Muscle of back (tissue), 13 donors: ENCODE data around the gene UBXN10. TPM values are rescaled to one million over a fixed set of nuclear protein-coding genes. Genes with fewer than 3 reads are reported as not detected.

Experiments used
- DNase-seq, 3 donors: peaks; one replicate each; pipeline versions ENCODE4 v3.0.0 to v3.0.0-alpha.2; 2013
- long read RNA-seq, 9 donors: transcript quantifications; one replicate each; lab custom pipeline, GENCODE V29; 2026
- polyA plus RNA-seq, 10 donors: library from polyadenylated mRNA; unstranded; fragments of 120-200 nt; gene quantifications; one replicate each; pipeline ENCODE4 v1.2.1, GENCODE V29; 2013; ENCODE audit not compliant: insufficient read length in 10 of 10

The UBXN10 gene, protein sequence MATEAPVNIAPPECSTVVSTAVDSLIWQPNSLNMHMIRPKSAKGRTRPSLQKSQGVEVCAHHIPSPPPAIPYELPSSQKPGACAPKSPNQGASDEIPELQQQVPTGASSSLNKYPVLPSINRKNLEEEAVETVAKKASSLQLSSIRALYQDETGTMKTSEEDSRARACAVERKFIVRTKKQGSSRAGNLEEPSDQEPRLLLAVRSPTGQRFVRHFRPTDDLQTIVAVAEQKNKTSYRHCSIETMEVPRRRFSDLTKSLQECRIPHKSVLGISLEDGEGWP
- polyA plus RNA-seq = under 1 TPM; 0.13 to 0.50 (median 0.29) TPM
- long read RNA-seq, donor 1 = 0 reads
- long read RNA-seq, donor 2 = 0 reads
- long read RNA-seq, donor 3 = 0 reads
- long read RNA-seq, donor 4 = 0 reads
- long read RNA-seq, donor 5 = 0 reads
- long read RNA-seq, donor 6, full-length matches to known transcripts = 1 of 1 reads
- long read RNA-seq, donor 6, partial matches to known transcripts = 0 of 1 reads
- long read RNA-seq, donor 6, other reads (novel, unspliced or antisense) = 0 of 1 reads
- long read RNA-seq, donor 7 = 0 reads
- long read RNA-seq, donor 8 = 0 reads
- long read RNA-seq, donor 9 = 0 reads

DNA sequence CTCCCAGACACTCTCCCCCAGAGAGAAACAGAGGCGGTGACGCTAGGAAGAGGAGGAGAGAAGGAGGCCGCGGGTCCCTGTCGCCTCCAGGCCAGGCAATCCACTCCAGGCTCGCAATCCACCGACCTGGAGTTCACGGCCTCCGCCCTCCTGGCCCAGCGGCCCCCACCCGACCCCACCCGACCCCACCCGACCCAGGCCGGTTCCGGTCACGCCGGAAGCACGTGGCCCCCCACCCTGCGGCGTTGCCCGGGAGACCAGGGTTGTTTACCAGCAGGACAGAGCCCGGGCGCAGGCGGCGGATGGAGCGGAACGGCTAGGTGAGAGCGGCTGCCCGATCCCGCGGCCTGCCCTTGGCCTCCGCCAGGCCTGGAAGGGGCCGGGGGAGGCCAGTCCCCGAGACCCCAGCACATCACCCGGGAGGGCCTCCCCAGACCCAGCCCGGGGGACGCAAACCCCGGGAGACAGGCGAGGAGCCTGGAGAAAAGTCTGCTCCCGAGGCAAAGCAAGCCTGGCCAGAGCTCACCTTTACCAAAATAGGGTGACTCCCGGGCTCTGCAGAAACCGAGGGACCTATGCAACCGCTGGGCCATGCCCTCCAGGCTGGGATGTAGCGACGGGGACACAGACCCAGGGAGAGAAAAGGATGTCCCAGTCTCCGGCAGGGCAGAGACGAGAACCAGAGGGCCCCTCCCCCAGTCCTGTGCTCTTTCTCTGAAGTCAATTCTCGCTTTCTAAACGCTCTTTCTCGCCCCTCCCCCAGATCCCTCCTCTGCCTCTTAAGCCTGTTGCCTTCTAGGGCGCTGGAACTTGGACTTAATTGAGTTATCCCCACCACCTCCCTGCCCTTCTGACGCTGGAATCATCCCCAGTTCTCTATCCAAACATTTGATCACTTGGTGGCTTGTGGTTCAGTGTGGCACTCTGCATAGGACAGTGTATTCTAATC, at the start of gene UBXN10, which contains the start of gene PLA2G2C:
TSS of gene UBXN10 (plus strand) at position 263 of the 949 bp plus-strand sequence. CDS start 4,466 bp downstream, outside the sequence.
TSS of gene PLA2G2C (minus strand) at position 685 of the 949 bp plus-strand sequence. CDS start 9,155 bp downstream, outside the sequence.
- peak in 1 of 3 donors; percentile 60 for DNase-seq

DNA sequence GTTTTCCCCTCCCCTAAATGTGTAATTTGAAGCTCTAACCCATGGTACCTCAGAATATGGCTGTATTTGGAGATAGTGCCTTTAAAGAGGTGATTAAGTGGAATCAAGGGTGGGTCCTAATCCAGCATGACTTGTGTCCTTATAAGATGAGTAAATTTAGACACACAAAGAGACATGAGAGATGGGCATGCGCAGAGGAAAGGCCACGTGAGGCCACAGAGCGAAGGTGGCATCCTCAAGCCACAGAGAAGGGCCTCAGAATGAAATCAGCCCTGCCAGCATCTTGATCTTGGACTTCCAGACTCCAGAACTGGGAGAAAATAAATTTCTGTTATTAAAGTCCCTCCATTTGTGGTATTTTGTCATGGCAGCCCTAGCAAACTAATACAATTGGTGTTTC, 49.6 kb upstream of the UBXN10 start:
- DNase-seq = no peak

DNA sequence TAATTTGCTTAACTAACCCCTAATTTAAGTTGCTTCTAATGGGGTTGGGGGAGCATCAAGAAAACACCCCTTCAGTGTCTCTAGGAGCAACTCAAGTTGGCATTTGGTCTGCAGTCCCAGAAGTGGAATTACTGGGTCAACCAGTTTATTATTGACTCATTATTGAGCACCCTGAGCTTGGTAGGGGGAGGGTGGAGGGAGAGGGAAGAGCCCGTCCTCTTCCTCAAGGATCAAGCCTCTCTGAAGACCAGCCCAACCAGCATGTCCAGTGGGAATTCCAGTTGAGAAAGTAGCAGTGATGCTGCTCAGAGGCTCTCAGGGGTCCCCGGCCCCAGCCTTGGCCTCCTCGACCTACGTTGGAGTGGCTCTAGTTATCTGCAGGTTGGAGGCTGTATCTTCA, 48.8 kb upstream of the UBXN10 start:
- DNase-seq = no peak

DNA sequence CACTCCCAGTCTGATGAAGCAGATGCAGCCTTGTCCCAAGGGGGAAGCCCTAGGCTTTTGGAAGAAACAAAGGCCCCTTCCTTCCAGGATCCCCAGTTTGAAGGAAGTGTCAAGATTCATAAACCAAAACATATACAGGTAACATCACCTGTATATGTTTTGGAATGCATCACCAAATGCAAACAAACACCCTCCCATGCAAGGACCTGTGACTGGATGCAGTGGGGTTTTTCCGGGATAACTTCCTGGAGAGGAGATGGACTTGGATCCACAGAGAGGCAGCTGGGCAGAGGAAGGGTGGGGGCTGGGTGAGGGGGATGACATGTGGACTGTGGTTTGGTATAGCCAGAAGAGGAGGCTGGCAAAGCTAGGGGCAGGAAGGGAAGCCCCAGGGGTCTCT, 48.3 kb upstream of the UBXN10 start:
- no peak for DNase-seq

DNA sequence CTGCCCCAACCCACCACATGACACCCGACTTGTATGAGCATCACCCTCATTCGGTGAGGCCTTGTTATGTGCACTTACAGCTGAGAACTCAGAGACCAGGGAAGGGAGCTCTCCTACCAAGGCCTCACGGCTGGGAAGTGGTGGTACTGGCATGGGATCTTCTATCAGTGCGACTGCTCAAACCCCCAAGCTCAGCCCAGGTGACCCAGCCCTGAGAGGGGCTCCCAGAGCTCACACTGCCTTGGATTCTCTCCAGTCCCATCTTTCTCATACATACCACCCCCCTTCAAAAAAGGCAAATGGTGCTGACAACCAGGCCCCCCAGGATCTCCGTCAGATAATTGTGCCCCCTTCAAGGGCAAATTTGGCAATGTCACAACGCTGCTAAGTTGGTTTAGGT, 47.5 kb upstream of the UBXN10 start:
- DNase-seq = no peak

DNA sequence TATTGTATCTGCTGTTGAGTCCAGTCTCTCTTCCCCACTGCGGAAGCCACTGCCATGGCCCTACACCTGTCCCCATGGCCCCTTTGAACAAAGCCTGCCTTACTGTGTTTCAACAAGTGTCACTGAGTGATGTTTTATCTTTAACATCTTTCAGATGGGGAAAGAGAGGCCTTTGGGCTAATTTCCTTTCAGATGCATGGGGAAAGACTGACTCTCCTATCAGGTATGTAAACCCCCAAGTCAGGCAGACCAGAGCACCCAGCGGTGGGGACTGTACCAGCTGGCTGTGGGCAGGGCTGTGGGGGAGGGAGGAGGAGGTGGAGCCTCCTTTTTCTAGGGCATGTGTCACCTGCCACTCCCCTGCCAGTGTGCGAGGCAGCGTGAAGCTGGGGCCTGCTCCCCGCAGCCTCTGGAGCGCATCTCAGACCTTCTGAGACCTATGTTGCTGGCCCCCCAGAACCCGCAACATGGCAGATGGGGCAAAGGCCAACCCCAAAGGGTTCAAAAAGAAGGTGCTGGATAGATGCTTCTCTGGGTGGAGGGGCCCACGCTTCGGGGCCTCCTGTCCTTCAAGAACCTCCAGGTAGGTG, 46.8 kb upstream of the UBXN10 start, which contains the start of gene PLA2G2F:
TSS of gene PLA2G2F (plus strand) at position 363 of the 590 bp plus-strand sequence. CDS start at position 468, 105 bp downstream.
- no peak for DNase-seq

DNA sequence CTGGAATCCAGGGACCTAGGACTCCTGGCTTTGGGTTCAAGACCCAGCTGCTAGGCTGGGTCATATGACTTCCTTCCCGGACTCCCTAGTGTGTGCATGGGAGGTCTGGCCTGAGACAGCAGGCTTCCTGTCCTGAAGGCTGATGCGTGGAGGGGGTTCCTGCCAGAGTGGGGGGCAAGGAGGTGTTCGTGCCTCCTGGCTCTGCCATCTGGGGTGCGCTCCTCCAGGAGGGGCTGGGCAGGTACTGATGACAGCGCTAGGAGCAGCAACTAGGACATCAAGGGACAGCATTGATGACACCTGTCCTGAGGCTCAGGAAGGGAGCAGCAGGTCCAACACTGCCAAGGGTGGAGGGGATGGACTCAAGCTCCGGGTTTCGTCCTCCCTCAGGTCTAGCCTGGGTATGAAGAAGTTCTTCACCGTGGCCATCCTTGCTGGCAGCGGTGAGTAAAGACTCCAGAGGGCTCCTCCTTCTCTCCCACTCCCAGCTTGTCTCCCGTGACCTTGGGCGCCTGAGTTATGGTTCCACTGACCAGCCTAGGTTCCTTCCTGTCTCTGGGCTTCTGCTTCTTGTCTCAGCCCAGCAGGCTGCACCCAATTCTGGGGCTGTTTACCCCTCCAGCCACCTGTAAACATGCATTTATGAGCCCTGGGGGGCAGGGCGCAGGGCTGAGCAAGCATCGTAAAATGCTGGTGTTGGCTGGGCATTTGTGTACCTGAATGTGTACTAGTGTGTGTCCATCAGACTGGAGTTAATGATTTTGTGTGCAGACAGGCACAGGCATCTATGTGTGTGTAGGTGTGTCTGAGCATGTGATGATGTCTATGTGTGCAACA, 45.9 kb upstream of the UBXN10 start:
- DNase-seq = no peak

DNA sequence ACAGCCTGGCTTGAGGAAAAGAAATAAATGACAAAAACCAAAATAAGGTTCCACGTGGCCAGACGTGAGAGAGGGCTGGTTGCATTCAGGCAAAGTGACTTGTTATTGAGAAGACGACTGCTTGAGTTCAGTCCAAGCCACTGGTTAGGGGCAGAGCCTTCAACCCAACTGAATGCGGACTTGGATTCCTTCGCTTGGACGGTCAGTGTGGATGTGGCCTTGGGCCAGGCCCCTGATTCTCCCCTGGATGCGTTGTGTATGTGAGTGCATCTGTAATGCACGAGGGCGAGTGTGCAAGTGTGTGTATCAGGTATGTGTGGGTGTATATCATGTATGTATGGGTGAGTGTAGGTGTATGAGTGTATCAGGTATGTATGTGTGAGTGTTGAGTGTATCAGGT, 44.9 kb upstream of the UBXN10 start:
- DNase-seq = no peak

DNA sequence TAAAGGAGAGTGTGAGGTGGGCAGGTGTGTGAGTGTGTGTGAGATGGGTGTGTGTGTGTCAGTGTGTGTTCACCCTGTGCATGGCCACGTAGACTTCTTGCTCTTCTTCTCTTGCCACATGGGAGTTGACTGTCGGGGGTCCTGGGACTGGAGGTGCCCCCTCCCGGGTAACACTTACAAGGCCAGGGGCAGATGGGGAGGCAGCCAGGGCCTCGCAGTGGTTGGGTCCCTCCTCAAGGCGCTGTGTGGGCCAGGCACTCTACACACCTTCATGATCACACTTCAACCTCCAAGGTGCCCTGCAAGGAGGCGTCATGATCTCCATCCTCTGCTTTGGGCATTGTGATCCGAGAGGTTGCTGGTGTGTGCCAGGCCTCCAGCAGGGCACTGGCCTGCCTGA, 44.4 kb upstream of the UBXN10 start:
- DNase-seq = no peak

DNA sequence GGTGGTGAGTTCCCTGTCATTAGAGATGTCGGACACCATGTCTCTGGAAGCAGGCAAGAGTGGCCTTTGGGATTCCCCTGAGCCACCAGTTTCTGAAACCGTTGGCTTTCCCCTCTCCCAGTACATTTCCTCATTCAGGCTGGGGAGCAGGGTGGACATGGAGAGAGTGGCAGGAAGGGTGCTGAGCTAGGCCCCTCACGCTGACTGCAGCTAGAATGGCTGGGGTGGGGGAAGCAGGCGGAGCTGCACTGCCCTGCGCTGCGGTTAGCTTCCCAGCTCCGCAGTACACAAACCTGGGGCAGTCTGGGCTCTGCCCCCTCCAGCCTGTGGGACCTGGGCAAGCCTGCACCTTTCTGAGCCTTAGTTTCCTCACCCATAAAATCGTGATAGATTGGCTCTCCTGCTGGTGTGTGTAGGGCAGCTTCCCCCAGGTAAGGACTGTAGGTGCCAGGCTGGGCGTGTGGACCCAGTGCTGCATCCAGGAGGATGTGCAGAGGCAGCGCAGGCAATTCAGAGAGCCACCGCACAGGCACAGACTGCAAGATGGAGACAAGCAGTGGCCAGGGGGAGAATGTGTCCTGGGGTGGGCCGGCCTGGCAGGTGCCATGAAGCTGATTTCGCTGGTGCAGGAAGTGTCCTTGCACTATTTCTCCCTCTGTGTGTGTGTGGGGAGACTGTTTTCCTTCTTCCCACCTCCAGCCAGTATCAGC, 43.7 kb upstream of the UBXN10 start:
- DNase-seq = no peak

DNA sequence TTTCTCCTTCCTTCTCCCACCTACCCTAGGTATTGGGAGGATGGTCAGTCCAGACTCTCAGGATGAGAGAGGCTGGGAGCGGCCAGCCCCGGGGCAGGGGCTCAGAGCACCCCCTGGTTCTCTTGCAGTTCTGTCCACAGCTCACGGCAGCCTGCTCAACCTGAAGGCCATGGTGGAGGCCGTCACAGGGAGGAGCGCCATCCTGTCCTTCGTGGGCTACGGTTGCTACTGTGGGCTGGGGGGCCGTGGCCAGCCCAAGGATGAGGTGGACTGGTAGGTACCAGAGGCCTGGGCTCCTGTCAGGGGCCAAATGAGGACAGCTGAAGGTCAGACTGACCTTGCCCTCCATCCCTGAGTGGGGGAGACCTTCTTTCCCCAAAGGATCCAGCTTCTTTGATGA, 42.6 kb upstream of the UBXN10 start:
- DNase-seq = no peak

DNA sequence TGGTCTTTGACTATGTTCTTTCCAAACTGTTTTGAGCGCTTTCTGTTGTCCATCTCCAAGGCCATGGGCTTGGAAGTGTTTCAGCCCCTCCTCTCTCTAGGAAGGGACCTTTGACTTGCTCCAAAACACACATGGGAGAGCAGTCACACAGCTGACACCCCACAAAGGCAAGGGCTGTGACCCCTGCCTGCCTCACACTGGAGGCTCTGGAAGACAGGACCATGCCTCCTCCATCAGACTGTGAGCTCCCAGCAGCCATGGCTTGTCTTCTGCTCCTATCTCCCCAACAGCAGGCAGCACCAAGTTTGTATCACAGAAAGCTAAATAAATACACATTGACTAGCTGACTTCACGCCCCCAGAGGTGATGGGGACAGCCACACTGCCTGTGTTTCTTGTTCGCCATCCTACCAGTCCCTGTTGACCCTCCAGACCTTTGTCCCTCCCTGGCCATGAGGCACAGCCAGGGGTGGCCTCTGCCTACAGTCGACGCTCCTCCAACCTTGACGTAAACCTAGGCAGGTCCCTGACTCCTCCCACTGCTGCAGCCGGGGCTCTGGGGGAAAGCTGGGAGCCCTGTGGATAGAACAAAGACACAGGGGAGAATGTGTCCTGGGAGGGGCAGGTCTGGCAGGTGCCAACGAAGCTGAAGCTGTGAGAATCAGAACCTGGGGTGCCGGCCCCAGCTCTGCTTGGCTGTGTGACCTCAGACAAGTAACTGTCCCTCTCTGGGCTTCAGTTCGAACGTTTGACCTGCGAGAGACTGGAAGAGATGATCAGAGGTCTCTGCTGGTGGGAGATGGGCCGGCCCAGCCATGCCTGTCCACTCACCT, 41.9 kb upstream of the UBXN10 start:
- DNase-seq = no peak

DNA sequence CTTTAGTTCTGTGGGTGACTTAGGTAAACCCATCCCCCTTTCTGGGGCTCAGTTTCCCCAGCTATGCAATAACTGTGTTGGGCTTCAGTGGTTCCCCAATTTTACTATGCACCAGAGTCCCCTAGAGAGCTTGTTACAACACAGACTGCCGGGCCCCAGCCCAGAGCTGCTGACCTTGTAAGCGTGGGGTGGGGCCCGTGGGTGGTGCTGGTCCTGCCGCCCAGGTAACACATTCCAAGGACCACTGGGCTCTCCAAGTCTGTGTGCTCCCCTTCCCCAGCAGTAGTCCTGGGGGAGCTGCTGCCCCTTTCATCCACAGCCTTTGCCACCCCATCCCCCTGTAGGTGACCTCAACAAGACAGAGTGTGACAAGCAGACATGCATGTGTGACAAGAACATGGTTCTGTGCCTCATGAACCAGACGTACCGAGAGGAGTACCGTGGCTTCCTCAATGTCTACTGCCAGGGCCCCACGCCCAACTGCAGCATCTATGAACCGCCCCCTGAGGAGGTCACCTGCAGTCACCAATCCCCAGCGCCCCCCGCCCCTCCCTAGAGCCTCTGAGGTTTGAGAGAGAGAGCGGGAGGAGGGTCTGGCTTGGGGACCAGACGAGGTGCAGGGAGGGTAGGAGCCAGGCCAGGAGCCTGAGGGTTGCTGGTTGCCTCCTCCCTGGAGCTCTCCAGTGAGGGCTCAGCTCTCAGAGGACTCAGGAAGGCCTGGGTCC, 37.9 kb upstream of the UBXN10 start:
- no peak for DNase-seq

DNA sequence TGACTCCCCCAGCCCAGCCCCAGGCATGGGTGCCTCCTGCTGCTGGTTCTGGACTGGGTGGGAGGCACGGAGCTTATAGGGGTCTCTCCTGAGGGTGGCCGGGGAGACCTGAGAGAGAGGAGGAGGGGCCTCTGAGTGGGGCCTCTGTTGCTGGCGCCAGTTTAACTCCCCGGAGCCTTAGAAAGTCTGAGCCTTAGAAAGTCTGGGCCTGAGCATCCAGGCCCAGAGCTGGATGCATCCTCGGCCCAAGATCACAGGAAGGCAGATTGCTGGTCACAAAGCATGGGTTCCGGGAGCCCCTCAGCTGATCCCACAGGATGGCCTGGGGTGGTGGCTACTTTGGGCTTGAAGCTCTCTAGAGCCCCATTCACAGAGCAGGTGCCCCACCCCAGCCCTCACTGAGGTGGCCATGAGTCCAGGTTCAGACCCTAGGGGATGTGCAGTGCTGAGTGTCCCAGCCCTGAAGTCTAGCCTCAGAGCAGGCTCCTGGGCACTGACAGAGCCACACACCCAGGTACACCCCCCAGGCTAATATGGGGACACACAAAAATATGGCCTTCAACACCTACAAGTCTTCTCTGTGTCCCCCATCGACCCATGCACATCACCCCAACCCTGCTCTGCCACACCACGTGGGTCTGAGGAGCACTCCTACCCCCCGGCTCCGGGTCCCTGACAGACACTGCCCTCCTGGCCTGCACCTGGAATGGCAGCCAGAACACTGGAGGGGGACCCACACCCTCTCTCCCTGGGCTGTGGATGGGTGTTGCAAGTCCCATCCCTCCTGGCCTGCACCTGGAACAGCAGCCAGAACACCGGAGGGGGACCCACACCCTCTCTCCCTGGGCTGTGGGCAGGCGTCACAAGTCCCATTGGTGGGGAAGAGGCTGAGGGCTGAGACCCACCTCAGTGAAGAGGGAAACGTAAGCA, 37.1 kb upstream of the UBXN10 start:
- no peak for DNase-seq

DNA sequence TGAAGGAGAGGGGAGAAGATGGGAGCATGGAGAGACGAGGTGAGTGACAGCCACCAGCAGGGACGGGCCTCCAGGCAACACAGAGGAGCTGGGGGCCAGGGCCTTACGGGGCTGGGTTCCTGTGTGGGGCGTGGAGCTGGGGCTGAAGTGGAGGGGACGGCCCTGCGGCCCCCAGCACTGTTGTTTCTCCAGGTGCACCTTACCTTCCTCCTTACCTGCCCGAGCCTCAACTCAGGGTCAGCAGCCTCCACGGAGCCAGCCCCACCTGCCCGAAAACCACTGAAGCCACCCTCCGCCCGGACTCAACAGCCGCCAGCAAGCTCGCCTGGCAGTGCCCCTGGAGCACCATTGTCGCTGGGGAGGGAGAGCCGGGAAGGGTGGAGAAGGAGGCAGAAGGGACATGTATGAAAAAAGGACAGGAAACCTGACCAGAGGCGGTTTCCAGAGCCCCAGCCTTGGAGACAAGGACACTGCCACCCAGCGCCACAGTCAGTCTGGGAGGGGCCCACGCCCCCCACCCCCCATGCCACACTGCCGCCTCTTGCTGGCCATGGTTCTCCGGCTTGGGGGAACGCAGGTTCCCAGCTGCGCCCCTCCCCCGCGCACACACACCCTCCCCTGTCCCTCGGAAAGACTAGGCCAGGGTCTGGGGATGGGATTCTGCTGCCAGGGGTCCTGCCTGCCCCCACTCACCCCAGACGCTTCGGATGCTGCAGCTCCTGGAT, 36.1 kb upstream of the UBXN10 start:
- no peak for DNase-seq

DNA sequence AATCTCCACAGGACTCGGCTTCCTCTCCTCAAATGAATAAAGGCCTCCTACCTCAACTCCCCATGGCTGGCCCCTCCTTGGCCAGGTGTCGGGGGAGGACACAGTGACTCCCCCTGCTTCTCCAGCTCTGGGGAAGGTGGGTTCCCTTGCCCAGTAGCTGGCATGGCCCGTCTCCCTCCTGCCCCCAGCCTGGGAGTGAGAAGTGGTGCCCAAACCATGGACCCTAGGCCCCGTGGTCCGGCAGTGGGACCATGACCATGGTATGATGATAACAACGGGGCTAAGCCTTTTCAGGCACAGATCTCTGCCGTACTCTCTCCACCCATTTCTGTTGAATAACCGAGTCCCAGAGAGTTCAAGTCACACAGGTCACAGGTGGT, 35.6 kb upstream of the UBXN10 start:
- no peak for DNase-seq

DNA sequence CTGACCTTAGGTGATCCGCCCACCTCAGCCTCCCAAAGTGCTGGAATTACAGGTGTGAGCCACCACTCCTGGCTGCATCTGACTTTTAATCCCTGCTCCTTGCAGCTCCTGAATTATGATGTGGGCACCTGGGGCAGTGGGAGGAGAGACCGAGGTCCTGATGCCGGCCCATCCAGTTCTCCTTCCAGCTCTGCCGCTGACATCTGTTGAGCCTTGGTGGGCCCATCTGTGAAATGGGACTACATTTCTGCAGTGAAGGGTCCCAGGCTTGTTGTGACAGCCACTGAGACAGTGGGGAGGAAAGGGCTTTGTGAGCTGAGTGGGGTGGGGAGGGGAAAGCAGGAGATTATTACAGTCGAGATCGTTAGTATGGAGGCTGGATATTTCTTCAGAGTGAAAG, 34.9 kb upstream of the UBXN10 start:
- no peak for DNase-seq
